22Rv1 (cell line): ENCODE measurements around the gene OSBPL3.

ENCODE experiments used
- CTCF ChIP-seq: fragments of 450-650 bp; IDR thresholded peaks from 2 replicates; pipeline ENCODE4 v1.5.1; 2017; ENCODE audit warnings: mild to moderate bottlenecking
- ZFX ChIP-seq: fragments of 450-650 bp; IDR thresholded peaks from 2 replicates; pipeline ENCODE4 v1.6.1; 2017; ENCODE audit warnings: antibody characterized with exemption, borderline replicate concordance

- no peak for TF ChIP-seq CTCF
- no peak for TF ChIP-seq ZFX
Observed at GRCh38 chr7:24920451-24921361, 59.3 kb downstream of the OSBPL3 start.
